A172 (cell line): ENCODE data around the gene MAP2K6. TPM values are rescaled to one million over a fixed set of nuclear protein-coding genes. Genes with fewer than 3 reads are reported as not detected.
"Not testable (repeated sequence)": the region's sequence is repeated elsewhere in the genome, so short reads cannot be mapped to it uniquely, and the experiment has no call there.

Experiments
- DNase-seq: peaks from one replicate; pipeline ENCODE4 v3.0.0-alpha.2; 2015; ENCODE audit warnings: low spot score
- total RNA-seq: library from RNA; depleted of rRNA; stranded (reverse); fragments of >200 nt; shearing (Covaris generic); gene quantifications from 2 replicates; pipeline ENCODE4 v1.2.3, GENCODE V29; 2014

The MAP2K6 gene
- total RNA-seq, 1 experiment from 2014 or later = 1.1 TPM

DNA sequence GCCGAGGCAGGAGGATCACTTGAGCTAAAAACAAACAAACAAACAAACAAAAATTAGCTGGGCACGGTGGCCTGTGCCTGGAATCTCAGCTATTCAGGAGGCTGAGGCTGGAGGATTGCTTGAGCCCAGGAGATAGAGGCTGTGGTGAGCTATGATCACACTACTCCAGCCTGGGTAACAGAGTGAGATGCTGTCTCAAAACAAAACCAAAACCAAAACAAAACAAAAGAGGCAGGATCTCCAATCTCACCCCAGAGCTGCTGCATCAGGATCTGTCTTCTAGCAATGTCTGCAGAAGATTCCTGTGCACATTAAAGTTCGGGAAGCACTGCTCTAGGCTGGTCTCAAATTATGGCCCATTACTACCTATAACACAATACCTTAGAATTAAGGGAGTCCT, 43.1 kb downstream of the MAP2K6 start:
- no peak for DNase-seq

DNA sequence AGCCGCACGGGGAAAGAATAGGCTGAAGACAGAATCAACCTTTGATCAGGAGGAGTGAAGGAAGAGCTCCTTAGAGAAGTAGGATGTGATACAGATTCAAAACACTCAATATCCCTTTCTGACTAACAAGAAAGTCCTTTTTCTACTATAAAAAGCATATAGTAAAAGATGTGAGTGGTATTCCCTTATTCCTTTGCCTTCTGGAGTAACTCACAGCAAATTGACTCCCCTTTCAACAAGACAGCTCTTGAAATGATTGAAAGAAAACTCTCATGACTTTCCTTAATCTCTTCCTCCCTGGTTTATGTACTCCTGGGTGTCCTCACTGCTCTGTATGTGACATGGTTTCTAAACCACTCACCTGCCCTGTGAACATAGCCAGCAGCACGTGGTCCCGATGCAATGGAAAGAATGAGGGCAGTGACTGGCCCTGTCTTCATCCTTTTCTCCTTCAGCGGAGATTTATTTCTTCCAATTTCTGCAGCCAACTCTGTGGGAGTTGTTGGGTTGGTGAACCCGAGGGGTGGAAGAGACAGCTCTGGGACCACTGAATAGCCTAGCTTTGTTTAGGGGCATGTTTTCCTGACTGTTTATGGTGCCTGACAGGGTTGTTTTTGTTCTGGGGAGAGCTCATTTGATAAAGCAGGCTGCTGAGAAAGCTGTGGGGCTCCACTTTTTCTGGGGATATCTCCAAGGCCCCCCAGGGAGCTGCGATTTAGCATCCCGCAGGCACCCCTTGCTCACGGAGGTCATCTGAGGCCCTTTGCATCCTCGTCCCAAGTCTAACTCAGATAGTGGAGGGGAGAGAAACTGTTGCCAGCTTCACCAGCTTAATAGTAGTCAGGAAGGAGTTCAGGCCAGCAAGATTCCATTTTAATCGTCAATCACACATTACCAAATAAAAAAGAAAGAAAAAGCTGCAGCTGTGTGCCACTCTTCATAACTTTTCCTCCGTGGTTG, 46.7 kb downstream of the MAP2K6 start:
- no peak for DNase-seq

DNA sequence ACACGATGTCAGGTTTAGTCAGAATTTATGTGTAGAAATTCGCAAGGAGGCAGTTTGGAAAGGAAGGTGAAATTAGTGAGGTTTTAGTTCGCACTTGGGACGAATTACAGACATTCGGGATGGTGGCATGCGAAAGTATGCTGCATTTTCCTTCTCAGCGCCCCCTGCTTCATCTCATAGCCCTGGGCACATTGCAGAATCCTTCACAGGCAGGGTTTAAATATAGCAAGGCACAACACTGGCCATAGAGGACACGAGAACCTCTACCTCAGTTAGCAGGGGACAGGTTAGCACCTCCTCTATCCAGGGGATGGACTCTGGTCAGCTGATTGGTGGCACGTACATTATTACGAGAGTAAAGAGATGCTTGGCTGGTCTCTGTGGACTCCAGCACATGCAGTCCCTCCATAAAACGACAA, 47.5 kb downstream of the MAP2K6 start:
- no peak for DNase-seq

- no peak for DNase-seq
Measured at GRCh38 chr17:69462882-69463281, 48.4 kb downstream of the MAP2K6 start.

- DNase-seq = no peak
Measured at GRCh38 chr17:69466451-69466850, 52.0 kb downstream of the MAP2K6 start.

GRCh38 chr17:69466905-69467667, 52.6 kb downstream of the MAP2K6 start:
- no peak for DNase-seq

DNA sequence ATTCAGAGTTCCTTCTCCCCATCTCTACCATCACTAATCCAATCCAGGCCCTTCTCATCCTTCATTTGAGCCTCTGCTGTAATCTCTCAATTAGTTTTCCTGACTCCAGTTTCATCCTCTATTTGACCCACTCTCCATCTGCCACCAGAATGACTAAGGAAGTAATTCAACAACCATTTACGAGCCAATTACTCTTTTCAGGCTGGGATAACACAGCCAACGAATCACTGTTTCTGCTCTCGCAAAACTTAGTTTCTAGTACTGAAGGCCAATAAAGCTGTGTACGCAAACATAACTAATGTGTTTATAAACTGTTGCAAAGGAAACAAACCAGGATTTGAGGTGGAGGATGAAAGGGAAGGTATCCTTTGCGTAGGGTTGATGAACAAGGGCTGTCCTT, 53.7 kb downstream of the MAP2K6 start:
- no peak for DNase-seq

DNA sequence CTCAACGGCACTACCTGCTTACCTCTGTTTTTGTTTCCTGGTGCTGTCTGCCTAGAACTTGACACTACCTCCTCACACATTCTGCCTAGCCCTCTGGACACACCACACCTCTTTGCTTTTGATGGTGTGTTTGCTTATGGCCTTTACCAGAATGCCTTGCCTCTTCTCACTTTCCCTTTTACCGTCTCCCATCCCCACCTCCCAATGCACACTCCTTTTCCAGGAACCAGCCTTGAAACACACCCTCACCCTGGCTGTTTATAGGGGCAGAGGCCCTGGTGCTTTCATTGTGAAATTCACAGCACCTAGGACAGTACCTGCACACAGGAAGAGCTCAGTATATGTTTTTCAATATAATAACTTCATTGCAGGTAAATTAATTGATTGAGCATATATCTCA, 56.2 kb downstream of the MAP2K6 start:
- no peak for DNase-seq

DNA sequence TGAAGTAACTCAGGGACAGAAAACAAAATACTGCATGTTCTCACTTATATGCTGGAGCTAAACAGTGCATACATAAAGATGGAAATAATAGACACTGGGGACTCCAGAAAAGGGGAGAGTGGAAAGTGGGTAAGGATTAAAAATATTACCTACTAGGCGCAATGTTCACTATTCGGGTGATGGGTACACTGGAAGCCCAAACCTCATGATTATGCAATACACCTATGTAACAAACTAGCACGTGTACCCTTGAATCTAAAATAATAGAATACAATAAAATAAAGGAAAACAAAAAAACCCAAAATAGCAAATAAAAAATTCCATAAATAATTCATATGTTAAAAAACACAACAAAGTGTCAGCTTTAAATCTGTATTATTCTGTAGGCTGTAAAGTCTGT, 56.9 kb downstream of the MAP2K6 start:
- no peak for DNase-seq

DNA sequence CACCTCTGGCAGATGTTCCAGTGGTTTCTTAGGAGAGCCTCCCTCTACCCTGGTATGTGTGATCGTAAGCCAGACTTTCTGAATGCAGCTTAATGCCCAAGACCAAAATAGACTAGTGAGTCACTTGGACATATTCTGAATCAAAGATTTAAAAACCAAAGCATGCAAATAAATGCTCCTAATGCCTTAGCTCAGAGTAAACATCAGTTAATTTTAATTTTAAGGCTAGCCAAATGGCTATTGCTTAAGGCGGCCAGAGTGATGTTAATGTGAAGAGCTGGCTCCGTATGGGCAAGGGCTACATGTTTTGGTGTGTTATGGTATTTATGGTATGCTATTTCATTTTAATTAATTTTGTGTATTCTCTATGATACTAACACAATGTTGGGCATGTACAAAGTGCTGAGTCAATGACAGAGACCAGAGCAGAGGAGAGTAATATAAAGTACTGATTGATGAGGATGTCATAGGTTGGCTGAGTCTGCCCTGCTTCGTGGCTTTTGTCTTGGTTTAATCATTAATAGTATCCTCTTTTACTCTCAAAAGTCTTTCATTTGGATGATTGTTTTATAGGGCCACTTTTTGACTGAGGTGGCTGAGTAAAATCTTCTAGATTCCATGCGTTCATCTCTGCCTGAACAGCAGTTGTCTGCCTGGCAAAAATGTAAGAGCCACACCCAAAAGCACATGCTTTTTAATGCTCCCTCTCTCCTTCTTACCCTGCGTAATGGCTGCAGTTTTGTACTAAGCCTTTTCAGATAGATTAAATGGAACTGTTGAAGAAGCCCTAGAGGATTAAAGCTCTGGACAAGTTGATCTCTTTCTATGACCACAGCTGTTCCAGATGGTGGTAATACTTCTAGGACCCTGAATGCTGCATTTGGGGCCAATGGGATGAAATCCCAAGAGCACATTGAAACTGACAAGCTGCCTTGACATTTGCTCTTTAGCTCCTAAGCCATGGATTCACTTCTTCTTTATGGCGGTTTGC, 59.6 kb downstream of the MAP2K6 start:
- DNase-seq = no peak

GRCh38 chr17:69477204-69477902, 62.9 kb downstream of the MAP2K6 start:
- no peak for DNase-seq

DNA sequence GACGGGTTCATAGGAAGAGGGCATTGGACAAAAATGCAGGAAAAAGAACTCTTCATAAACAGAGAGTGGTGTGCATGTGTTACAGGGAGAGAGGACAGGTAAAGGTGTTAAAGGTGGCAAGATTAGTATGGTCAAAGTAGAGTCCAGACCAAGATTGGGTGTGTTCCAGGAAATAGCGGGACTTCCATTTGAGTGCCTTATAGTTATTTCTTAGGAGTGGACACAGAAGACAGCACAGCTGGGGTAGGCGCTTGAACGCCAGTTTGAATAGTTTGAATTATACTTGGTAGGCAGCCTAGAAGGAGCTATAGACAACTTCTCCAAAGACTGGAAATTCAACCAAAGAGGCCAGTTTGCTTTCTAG, 63.4 kb downstream of the MAP2K6 start:
- DNase-seq = no peak

DNA sequence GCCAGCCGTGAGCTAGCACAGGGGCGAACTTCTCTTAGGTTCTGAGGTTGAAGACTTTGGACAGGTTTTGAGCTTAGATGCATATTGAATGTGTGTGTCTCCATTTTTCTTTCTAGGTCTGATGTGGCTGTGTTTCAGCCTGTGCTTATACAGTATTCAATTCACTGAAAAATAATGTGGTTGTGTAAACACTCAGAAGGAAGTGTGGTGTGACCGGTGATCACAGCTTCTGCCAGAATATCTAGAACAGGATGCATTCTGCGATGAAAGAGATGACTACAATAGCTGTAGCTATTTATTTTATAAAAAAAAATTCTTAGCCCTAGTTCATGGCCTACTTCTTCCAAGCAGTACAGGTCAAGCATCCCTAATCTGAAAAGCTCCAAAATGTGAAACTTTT, 64.4 kb downstream of the MAP2K6 start:
- no peak for DNase-seq

DNA sequence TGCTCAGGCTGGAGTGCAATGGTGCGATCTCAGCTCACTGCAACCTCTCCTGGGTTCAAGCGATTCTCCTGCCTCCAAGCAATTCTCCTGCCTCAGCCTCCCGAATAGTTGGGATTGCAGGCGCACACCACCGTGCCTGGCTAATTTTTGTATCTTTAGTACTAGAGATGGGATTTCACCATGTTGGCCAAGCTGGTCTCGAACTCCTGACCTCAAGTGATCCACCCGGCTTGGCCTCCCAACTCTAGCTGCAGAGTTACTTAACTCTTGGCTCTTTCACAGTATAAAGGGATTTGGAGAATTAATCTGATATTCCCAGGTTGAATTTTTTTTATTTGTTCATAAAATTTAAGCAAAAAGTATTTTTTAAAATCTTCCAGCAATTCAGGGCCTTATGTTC, 65.3 kb downstream of the MAP2K6 start:
- DNase-seq = not testable (repeated sequence)

DNA sequence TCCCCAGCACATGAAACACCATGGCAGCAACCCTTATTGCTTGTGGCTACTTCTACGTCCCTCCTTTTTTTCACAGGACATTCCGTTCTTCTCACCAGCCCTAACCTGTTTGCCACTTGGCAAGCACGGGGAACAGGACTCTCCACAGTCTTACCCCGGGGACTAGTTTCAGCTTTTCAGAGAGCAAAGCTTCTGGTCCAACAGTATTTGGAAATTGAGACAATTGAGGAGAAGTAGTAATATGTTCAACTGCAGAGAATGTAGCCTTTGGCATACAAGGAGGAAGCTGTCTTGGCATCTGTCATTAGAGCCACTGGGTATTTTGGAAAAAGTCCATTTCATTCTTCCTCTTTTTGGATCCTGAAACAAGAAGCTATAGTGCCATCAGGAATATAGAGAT, 65.7 kb downstream of the MAP2K6 start:
- no peak for DNase-seq

GRCh38 chr17:69485251-69485661, 70.8 kb downstream of the MAP2K6 start:
- no peak for DNase-seq

GRCh38 chr17:69485901-69486643, 71.6 kb downstream of the MAP2K6 start:
- DNase-seq = no peak

GRCh38 chr17:69486779-69487637, 72.5 kb downstream of the MAP2K6 start:
- no peak for DNase-seq

DNA sequence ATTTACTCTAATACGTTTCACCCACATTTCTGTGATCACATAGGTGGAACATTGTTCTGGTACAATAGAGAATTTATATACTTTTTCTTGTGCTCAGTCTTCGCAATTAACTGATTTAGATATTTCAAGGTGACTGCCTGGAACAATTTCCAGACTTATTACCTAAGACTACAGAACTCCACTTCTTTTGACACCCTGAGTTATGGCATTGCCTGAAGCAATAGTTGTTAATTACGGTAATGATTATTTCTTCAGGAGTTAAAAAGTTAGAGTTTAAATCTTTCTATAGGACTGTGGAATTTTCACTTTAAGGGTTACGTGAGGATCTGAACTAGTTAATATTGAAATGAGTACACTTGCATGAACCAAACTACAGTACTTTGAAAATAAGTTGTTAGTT, 74.8 kb downstream of the MAP2K6 start:
- DNase-seq = no peak
